ENCODE results near the gene SLC16A3. TPM values are rescaled to one million over a fixed set of nuclear protein-coding genes. Genes with fewer than 3 reads are reported as not detected.

SLC16A3 gene
- polyA plus RNA-seq, 1 of the 3 experiments (the other 2 are of a cell fraction), result 70.7 TPM

DNA sequence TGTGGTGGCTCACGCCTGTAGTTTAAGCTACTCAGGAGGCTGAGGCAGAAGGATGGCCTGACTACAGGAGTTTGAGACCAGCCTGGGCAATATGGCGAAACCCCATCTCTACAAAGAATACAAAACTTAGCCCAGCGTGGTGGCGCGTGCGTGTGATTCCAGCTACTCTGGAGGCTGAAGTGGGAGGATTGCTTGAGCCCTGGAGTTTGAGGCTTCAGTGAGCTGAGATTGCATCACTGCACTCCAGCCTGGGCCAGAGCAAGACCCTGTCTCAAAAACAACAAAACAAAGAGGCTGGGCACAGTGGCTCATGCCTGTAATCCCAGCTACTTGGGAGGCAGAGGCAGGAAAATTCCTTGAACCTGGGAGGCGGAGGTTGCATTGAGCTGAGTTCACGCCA is 51.7 kb downstream of the SLC16A3 start:
- ChIA-PET POLR2A (no interaction called here), CTCF (interaction anchor here (0.5 to 1.2 kb wide), 2 partner anchors 12 to 143 kb away, joined by 3 read pairs; no protein-coding TSS in a partner anchor)
- Histone ChIP-seq H3K27me3 (ENCODE audit: insufficient read depth) (no peaks in the 10 kb centered on the region), H2AFZ (ENCODE audit: low read depth) (no peak overlapping the region), H3K4me2 (no peak overlapping the region), H3F3A (replicated peaks; ENCODE audit: insufficient read depth) (peaks cover 8% of the 10 kb centered on the region), H3K9ac (no peak overlapping the region), H3K36me3 (replicated peaks in 1 of 2; ENCODE audit: control insufficient read depth in 1 of 2, insufficient read depth in 2 of 2, low read length in 1 of 2) (no peaks in the 10 kb centered on the region), H3K79me2 (ENCODE audit: insufficient read depth) (no peaks in the 10 kb centered on the region), H3K4me3 (ENCODE audit: low read depth in 2 of 2, low read length in 1 of 2) (no peak overlapping the region), H3K4me1 (ENCODE audit: control insufficient read depth in 1 of 2, insufficient read depth in 2 of 2, low read depth in 1 of 2, low read length in 1 of 2) (peaks cover 23% of the 10 kb centered on the region in 2 experiments; a peak in 3 of 4 replicates), H3K9me3 (no peaks in the 10 kb centered on the region), H4K20me1 (ENCODE audit: insufficient read depth) (no peaks in the 10 kb centered on the region), H3K9me2 (no peaks in the 10 kb centered on the region), H3K27ac (ENCODE audit: low read depth in 2 of 2, low read length in 1 of 2) (no peak overlapping the region)
- no peak for TF ChIP-seq RAD21 (IDR thresholded peaks at IDR 0.05; ENCODE audit: low read length)
- no peak for TF ChIP-seq RXRA (IDR thresholded peaks at IDR 0.05; ENCODE audit: borderline replicate concordance, low read depth)
- TF ChIP-seq, protein P1, sequence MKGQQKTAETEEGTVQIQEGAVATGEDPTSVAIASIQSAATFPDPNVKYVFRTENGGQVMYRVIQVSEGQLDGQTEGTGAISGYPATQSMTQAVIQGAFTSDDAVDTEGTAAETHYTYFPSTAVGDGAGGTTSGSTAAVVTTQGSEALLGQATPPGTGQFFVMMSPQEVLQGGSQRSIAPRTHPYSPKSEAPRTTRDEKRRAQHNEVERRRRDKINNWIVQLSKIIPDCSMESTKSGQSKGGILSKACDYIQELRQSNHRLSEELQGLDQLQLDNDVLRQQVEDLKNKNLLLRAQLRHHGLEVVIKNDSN (IDR thresholded peaks at IDR 0.05; ENCODE audit: borderline replicate concordance, low read depth), result no peak
- TF ChIP-seq TEAD4 (IDR thresholded peaks at IDR 0.05; ENCODE audit: borderline replicate concordance, insufficient read depth), result no peak
- TF ChIP-seq CTCF (IDR thresholded peaks at IDR 0.05), result no peak
- TF ChIP-seq, protein P2, sequence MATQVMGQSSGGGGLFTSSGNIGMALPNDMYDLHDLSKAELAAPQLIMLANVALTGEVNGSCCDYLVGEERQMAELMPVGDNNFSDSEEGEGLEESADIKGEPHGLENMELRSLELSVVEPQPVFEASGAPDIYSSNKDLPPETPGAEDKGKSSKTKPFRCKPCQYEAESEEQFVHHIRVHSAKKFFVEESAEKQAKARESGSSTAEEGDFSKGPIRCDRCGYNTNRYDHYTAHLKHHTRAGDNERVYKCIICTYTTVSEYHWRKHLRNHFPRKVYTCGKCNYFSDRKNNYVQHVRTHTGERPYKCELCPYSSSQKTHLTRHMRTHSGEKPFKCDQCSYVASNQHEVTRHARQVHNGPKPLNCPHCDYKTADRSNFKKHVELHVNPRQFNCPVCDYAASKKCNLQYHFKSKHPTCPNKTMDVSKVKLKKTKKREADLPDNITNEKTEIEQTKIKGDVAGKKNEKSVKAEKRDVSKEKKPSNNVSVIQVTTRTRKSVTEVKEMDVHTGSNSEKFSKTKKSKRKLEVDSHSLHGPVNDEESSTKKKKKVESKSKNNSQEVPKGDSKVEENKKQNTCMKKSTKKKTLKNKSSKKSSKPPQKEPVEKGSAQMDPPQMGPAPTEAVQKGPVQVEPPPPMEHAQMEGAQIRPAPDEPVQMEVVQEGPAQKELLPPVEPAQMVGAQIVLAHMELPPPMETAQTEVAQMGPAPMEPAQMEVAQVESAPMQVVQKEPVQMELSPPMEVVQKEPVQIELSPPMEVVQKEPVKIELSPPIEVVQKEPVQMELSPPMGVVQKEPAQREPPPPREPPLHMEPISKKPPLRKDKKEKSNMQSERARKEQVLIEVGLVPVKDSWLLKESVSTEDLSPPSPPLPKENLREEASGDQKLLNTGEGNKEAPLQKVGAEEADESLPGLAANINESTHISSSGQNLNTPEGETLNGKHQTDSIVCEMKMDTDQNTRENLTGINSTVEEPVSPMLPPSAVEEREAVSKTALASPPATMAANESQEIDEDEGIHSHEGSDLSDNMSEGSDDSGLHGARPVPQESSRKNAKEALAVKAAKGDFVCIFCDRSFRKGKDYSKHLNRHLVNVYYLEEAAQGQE (IDR thresholded peaks at IDR 0.05; ENCODE audit: low read depth, low read length), result no peak
- no peak for TF ChIP-seq NFIC (IDR thresholded peaks at IDR 0.05; ENCODE audit: borderline replicate concordance)
- TF ChIP-seq GATA2 (CRISPR knock-in tag; IDR thresholded peaks at IDR 0.05), result no peak
- no peak for TF ChIP-seq CHD2 (IDR thresholded peaks at IDR 0.05; ENCODE audit: low read length, partially characterized antibody)
- TF ChIP-seq EZH2phosphoT487 (IDR thresholded peaks at IDR 0.05; ENCODE audit: borderline replicate concordance, low read depth), result no peak
- TF ChIP-seq, protein P3, sequence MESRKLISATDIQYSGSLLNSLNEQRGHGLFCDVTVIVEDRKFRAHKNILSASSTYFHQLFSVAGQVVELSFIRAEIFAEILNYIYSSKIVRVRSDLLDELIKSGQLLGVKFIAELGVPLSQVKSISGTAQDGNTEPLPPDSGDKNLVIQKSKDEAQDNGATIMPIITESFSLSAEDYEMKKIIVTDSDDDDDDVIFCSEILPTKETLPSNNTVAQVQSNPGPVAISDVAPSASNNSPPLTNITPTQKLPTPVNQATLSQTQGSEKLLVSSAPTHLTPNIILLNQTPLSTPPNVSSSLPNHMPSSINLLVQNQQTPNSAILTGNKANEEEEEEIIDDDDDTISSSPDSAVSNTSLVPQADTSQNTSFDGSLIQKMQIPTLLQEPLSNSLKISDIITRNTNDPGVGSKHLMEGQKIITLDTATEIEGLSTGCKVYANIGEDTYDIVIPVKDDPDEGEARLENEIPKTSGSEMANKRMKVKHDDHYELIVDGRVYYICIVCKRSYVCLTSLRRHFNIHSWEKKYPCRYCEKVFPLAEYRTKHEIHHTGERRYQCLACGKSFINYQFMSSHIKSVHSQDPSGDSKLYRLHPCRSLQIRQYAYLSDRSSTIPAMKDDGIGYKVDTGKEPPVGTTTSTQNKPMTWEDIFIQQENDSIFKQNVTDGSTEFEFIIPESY (IDR thresholded peaks at IDR 0.05; ENCODE audit: borderline replicate concordance, low read depth), result no peak
- TF ChIP-seq SIN3A (IDR thresholded peaks at IDR 0.05; ENCODE audit: borderline replicate concordance, low read depth, low read length), result no peak
- 97% methylated on average over 8 of the region's 8 CpGs for WGBS (ENCODE audit: low lambda C conversion rate)
- DNase-seq, result no peak

Data from SK-N-SH (cell line).